Measurements from ENCODE around the gene MAMDC4.
"Not testable (repeated sequence)": the region's sequence is repeated elsewhere in the genome, so short reads cannot be mapped to it uniquely, and the experiment has no call there.

Gene MAMDC4

DNA sequence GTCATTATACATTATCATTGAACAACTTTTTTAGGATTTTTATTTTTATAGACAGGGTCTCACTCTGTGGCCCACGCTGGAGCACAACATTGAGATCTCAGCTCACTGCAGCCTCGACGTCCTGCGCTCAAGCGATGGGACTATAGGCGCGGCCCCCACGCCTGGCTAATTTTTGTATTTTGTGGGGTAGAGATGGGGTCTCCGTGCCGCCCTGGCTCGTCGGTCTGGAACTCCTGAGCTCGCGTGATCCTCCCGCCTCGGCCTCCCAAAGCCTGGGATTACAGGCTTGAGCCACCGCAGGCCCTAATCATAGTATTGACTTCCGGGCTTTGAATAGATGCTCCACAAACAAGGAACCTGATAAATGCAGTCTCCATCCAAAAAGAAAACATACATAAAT, 15.3 kb downstream of the MAMDC4 start:
- Histone ChIP-seq H3K4me3 (ENCODE audit: low read length) (no peak overlapping the region), H3K27me3 (ENCODE audit: control insufficient read depth, insufficient read depth, low read length) (no peaks in the 10 kb centered on the region), H3K36me3 (ENCODE audit: control insufficient read depth, insufficient read depth, low read length) (peaks cover 7% of the 10 kb centered on the region), H3K9me3 (ENCODE audit: control insufficient read depth, low read length) (no peaks in the 10 kb centered on the region), H3K4me1 (ENCODE audit: control insufficient read depth, insufficient read depth, low read length) (peaks cover 7% of the 10 kb centered on the region), H3K9ac (ENCODE audit: low read length) (no peak overlapping the region)

DNA sequence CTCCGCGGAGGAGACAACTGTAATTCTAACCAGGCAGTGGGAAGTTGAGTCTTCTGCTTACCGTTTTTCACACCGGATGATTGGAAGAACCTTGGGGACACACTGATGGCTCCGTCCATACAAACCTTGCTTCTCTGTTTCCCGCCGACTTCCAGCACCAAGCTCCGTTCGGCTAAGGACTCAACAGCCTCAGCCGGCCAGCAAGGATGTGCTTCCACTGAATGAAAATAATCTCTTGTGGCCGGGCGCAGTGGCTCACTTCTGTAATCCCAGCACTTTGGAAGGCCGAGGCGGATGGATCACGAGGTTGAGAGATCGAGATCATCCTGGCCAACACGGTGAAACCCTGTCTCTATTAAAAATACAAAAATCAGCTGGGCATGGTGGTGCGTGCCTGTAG, 15.8 kb downstream of the MAMDC4 start:
- Histone ChIP-seq H3K27me3 (ENCODE audit: control insufficient read depth, insufficient read depth, low read length) (no peaks in the 10 kb centered on the region), H3K4me1 (ENCODE audit: control insufficient read depth, insufficient read depth, low read length) (peaks cover 7% of the 10 kb centered on the region), H3K4me3 (ENCODE audit: low read length) (no peak overlapping the region), H3K9ac (ENCODE audit: low read length) (no peak overlapping the region), H3K9me3 (ENCODE audit: control insufficient read depth, low read length) (no peaks in the 10 kb centered on the region), H3K36me3 (ENCODE audit: control insufficient read depth, insufficient read depth, low read length) (peaks cover 3% of the 10 kb centered on the region)

DNA sequence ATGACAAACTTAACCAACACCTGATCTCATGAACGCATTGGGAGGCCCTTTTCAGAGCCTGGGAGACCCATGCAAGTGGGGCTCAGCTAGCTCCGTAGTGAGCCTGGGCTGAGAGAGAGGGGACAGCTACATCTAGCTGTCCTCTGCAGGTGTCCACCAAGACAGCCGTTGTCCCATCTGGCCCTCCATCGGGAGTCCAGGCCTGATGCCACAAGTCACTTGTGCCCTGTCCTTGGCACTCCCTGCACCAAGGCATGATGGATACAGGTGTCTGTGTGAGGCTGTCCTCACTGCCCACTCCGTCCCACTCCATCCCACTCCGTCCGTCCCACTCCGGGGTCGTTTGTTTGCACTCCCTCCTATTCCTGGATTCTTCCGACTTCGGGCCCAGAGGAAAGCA, 16.5 kb downstream of the MAMDC4 start:
- H3K9ac ChIP-seq (ENCODE audit: low read length), result no peak overlapping the region
- H3K4me1 ChIP-seq (ENCODE audit: control insufficient read depth, insufficient read depth, low read length), result peaks cover 7% of the 10 kb centered on the region
- H3K27me3 ChIP-seq (ENCODE audit: control insufficient read depth, insufficient read depth, low read length), result no peaks in the 10 kb centered on the region
- no peaks in the 10 kb centered on the region for H3K36me3 ChIP-seq (ENCODE audit: control insufficient read depth, insufficient read depth, low read length)
- H3K9me3 ChIP-seq (ENCODE audit: control insufficient read depth, low read length), result no peaks in the 10 kb centered on the region
- H3K4me3 ChIP-seq (ENCODE audit: low read length), result no peak overlapping the region

DNA sequence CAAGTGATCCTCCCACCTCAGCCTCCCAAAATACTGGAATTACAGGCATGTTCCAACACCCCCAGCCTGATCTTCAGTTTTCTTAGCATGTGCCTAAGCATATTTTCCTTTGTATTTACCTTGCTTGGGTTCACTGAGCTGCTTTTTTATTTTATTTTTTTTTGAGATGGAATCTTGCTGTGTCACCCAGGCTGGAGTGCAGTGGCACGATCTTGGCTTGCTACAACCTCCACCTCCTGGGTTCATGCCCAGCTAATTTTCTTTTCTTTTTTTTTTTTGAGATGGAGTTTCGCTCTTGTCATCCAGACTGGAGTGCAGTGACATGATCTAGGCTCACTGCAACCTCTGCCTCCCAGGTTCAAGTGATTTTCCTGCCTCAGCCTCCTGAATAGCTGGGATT, 17.5 kb downstream of the MAMDC4 start:
- not testable (repeated sequence) for H3K9me3 ChIP-seq (ENCODE audit: control insufficient read depth, low read length); H3K4me3 ChIP-seq (ENCODE audit: low read length)

DNA sequence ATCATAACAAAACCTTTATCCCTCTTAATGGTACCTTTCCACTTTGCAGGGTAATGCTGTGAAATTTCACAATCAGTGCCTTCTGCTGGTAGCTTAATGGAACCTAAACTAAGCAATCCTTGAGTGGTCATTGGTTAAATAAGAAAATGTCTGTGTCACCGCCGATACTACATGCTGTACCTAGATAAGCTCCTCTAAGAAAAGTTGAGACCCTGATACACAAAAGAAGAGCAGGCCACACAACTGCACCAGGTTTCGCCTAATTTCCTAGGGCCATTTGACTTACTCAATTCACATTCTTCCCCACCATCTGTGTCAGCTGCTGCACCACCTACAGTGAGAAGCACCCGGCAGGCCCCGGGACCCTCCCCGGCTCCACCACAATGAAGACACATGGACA, 23.0 kb downstream of the MAMDC4 start:
- no peaks in the 10 kb centered on the region for H3K4me1 ChIP-seq (ENCODE audit: control insufficient read depth, insufficient read depth, low read length)
- H3K4me3 ChIP-seq (ENCODE audit: low read length), result no peak overlapping the region
- H3K9ac ChIP-seq (ENCODE audit: low read length), result no peak overlapping the region
- no peaks in the 10 kb centered on the region for H3K9me3 ChIP-seq (ENCODE audit: control insufficient read depth, low read length)
- no peaks in the 10 kb centered on the region for H3K36me3 ChIP-seq (ENCODE audit: control insufficient read depth, insufficient read depth, low read length)
- no peaks in the 10 kb centered on the region for H3K27me3 ChIP-seq (ENCODE audit: control insufficient read depth, insufficient read depth, low read length)

More for the DNA sequence above, 17.5 kb downstream of the MAMDC4 start:
- H3K4me1 ChIP-seq (ENCODE audit: control insufficient read depth, insufficient read depth, low read length); H3K27me3 ChIP-seq (ENCODE audit: control insufficient read depth, insufficient read depth, low read length); H3K36me3 ChIP-seq (ENCODE audit: control insufficient read depth, insufficient read depth, low read length); H3K9ac ChIP-seq (ENCODE audit: low read length): not testable (repeated sequence)

DNA sequence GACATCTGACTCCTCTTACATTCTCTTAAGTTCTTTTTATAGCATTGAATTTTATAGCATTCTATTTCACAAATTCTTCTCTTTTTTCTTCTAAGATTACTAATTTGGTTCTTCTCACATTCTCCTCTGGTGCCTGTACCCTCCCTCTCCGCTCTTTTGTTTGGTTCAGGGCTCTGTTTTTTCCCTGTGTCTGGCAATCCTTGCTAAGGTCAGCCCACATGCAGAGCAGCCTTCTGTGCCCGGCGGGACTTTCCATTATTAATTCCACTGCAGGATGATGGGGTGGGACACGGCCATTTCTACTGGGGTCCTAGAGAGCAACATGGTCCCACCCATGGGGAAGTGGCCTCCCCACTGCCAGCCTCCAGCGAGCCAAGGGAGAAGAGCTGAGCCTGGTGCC, 24.3 kb downstream of the MAMDC4 start:
- Histone ChIP-seq H3K4me3 (ENCODE audit: low read length) (no peak overlapping the region), H3K9ac (ENCODE audit: low read length) (no peak overlapping the region), H3K4me1 (ENCODE audit: control insufficient read depth, insufficient read depth, low read length) (peaks cover 3% of the 10 kb centered on the region), H3K9me3 (ENCODE audit: control insufficient read depth, low read length) (no peaks in the 10 kb centered on the region), H3K36me3 (ENCODE audit: control insufficient read depth, insufficient read depth, low read length) (no peaks in the 10 kb centered on the region), H3K27me3 (ENCODE audit: control insufficient read depth, insufficient read depth, low read length) (no peaks in the 10 kb centered on the region)

DNA sequence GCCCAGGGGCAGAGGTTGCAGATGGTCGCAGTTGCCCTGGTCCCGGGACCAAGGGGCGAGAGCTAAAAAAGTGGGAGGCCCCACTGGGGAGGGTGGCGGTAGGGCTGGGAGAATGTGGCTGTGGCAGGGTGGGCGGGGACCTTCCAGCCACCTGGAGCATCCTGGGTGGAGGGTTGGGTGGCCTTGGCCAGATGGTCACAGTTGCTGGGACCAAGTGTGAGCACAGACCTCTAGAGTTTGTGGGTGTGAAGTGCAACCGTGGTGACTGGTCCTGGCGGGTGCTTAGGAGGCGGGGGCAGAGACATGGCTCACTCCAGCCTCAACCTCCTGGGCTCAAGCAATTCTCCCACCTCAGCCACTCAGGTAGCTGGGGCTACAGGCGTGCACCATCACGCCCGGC, 28.5 kb downstream of the MAMDC4 start:
- Histone ChIP-seq H3K4me3 (ENCODE audit: low read length) (no peak overlapping the region), H3K4me1 (ENCODE audit: control insufficient read depth, insufficient read depth, low read length) (peaks cover 22% of the 10 kb centered on the region), H3K27me3 (ENCODE audit: control insufficient read depth, insufficient read depth, low read length) (no peaks in the 10 kb centered on the region), H3K9ac (ENCODE audit: low read length) (no peak overlapping the region), H3K9me3 (ENCODE audit: control insufficient read depth, low read length) (no peaks in the 10 kb centered on the region), H3K36me3 (ENCODE audit: control insufficient read depth, insufficient read depth, low read length) (no peaks in the 10 kb centered on the region)

DNA sequence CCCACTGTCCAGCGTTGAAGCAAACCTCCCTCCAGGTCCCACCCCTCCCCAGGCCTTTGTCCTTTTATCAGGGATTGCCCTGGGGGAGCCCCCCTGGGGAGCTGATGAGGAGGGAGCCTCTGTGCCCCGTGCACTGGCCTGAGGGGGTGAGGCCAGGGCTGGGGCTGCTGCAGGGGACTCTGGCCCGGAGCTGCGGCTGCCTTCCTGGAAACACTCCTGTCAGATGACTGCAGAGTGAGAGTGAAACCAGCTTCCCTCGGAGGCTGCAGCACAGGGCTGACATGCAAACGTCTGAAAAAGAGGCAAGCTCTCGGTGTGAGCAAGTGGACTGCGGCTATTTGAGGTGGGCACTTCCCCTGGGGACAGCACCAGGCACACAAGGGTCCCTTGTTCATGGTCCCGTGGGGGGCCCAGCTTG, 29.6 kb downstream of the MAMDC4 start:
- no peaks in the 10 kb centered on the region for H3K27me3 ChIP-seq (ENCODE audit: control insufficient read depth, insufficient read depth, low read length)
- peak overlapping the region; percentile 57 for H3K9ac ChIP-seq (ENCODE audit: low read length)
- no peaks in the 10 kb centered on the region for H3K36me3 ChIP-seq (ENCODE audit: control insufficient read depth, insufficient read depth, low read length)
- peaks cover 22% of the 10 kb centered on the region for H3K4me1 ChIP-seq (ENCODE audit: control insufficient read depth, insufficient read depth, low read length)
- H3K9me3 ChIP-seq (ENCODE audit: control insufficient read depth, low read length), result no peaks in the 10 kb centered on the region
- peak overlapping the region; percentile 74 for H3K4me3 ChIP-seq (ENCODE audit: low read length)

DNA sequence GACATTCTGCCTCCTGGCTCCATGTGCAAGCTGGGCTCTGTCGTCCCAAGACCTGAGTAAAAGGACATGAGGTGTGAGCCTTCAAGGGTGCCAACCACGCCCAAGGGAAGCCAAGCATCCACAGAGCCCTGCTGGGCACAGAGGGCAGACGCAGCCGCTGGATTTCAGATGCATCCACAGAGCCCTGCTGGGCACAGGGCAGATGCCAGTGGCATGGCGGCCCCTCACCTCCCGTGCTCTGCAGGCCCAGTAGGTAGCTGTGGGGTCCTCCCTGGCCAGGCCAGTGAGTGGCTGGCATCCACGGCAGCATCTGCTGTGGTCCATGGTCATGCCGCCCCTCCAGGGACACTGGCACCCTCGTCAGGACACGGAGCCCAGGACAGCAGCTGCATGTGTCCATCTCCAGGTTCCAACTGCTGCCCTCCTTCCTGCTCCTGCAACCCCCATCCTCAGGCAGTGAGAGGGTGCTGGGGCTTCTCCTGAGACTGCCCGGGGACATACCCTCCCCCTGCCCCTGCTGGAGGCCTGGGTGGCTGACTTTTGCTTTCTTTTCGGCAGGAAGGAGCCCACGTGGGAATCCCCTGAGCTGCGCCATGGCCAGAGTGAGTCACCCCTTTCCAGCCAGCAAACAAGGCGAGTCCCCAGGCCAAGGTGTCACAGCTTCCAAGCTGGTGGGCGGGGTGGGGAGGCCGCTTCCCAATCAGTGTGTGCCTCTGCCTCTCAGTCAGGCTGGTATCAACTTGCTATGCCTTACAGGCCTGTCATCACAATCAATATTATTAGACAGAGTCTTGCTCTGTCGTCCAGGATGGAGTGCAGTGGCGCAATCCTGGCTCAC, 30.2 kb downstream of the MAMDC4 start:
- Histone ChIP-seq H3K27me3 (ENCODE audit: control insufficient read depth, insufficient read depth, low read length) (no peaks in the 10 kb centered on the region), H3K9ac (ENCODE audit: low read length) (peak overlapping the region; percentile 57), H3K4me1 (ENCODE audit: control insufficient read depth, insufficient read depth, low read length) (peaks cover 25% of the 10 kb centered on the region), H3K36me3 (ENCODE audit: control insufficient read depth, insufficient read depth, low read length) (no peaks in the 10 kb centered on the region), H3K4me3 (ENCODE audit: low read length) (peak overlapping the region; percentile 74), H3K9me3 (ENCODE audit: control insufficient read depth, low read length) (no peaks in the 10 kb centered on the region)

DNA sequence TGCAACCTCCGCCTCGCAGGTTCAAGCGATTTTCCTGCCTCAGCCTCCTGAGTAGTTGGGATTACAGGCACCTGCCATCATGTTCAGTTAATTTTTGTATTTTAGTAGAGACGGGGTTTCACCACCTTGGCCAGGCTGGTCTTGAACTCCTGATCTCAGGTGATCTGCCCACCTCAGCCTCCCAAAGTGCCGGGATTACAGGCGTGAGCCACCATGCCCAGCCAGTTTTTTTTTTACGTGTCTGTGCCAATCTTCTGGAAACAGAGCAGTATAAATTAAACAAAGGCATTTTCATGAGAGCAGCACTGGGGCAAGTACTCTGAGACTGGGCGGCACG, 30.8 kb downstream of the MAMDC4 start:
- not testable (repeated sequence) for H3K9ac ChIP-seq (ENCODE audit: low read length); H3K4me3 ChIP-seq (ENCODE audit: low read length); H3K36me3 ChIP-seq (ENCODE audit: control insufficient read depth, insufficient read depth, low read length); H3K27me3 ChIP-seq (ENCODE audit: control insufficient read depth, insufficient read depth, low read length); H3K9me3 ChIP-seq (ENCODE audit: control insufficient read depth, low read length)
- peaks cover 25% of the 10 kb centered on the region for H3K4me1 ChIP-seq (ENCODE audit: control insufficient read depth, insufficient read depth, low read length)

DNA sequence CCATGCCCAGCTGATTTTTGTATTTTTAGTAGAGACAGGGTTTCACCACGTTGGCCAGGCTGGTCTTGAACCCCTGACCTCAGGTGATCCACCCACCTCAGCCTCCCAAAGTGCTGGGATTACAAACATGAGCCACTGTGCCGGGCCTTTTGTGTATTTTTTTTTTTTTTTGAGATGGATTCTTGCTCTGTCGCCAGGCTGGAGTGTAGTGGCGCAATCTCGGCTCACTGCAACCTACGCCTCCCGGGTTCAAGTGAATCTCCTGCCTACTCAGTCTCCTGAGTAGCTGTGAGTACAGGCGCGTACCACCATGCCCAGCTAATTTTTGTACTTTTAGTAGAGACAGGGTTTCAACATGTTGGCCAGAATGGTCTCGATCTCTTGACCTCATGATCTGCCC, 31.5 kb downstream of the MAMDC4 start:
- not testable (repeated sequence) for H3K9me3 ChIP-seq (ENCODE audit: control insufficient read depth, low read length); H3K27me3 ChIP-seq (ENCODE audit: control insufficient read depth, insufficient read depth, low read length); H3K4me3 ChIP-seq (ENCODE audit: low read length); H3K9ac ChIP-seq (ENCODE audit: low read length); H3K36me3 ChIP-seq (ENCODE audit: control insufficient read depth, insufficient read depth, low read length)
- H3K4me1 ChIP-seq (ENCODE audit: control insufficient read depth, insufficient read depth, low read length), result peaks cover 25% of the 10 kb centered on the region

DNA sequence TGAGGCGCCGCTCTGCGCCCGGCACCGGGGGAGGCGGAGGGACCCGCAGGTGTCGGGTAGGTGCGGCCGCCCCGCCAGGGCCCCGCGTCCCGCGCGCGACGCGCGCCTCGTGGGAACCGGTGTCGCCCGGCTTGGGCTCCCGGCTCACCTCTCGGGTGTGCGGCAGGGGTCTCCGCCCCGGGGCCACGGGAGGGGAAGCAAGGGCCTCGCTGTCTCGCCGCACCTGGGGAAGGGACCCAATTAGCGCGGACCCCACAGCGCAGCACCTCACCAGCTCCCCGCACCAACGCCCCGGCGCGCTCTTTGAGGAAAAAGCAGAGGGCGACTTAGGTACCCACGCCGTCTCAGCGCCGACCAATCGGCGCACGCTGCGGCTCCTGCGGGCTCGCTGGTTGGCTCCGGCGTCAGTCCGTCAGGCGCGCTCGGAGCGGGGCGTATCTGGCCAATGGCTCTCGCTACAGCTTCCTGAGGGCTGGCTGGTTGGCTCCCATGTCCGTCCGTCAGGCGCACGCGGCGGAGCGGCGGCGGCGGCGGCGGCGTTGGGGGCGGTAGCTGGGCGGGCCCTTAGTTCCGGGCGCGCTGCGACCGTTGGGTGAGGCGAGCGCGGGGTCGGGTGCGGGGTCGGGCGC, 33.9 kb downstream of the MAMDC4 start, which contains the start of gene TRAF2:
TRAF2 (plus strand) TSS at position 567 of the 629 bp plus-strand sequence. CDS start 12,225 bp downstream, outside the sequence.
- peaks cover 25% of the 10 kb centered on the region for H3K4me1 ChIP-seq (ENCODE audit: control insufficient read depth, insufficient read depth, low read length)
- H3K9me3 ChIP-seq (ENCODE audit: control insufficient read depth, low read length), result no peaks in the 10 kb centered on the region
- no peaks in the 10 kb centered on the region for H3K27me3 ChIP-seq (ENCODE audit: control insufficient read depth, insufficient read depth, low read length)
- H3K36me3 ChIP-seq (ENCODE audit: control insufficient read depth, insufficient read depth, low read length), result no peaks in the 10 kb centered on the region
- H3K4me3 ChIP-seq (ENCODE audit: low read length), result peak within 1 kb of the TSS; percentile 27
- peak within 1 kb of the TSS; percentile 73 for H3K9ac ChIP-seq (ENCODE audit: low read length)

Measured in mucosa of stomach (tissue), 1 donor.